NOMO-1 (cell line): ENCODE data around the gene RNF125.
"Not testable (repeated sequence)": the region's sequence is repeated elsewhere in the genome, so short reads cannot be mapped to it uniquely, and the experiment has no call there.

Experiments
- DNase-seq, 2 experiments: peaks; one replicate each; lab custom pipeline; 2025; ENCODE audit not compliant: unreplicated experiment in 2 of 2; lab: John Stamatoyannopoulos, UW

Gene RNF125

DNA sequence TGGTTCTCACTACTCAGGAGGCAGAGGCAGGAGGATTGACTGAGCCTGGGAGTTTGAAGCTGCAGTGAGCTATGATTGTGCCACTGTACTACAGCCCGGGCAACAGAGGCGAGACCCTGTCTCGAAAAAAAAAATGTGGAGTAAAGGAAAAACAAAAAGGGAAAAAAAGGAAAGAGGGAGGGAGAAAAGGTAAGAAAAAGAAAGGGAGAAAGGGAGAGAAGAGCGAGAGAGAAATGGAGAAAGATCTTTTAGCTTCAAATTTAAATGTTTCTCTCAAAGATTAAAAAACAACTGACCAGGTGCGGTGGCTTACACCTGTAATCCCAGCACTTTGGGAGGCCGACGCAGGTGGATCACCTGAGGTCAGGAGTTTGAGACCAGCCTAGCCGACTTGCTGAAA is 65.2 kb downstream of the RNF125 start:
- no peak for DNase-seq

DNA sequence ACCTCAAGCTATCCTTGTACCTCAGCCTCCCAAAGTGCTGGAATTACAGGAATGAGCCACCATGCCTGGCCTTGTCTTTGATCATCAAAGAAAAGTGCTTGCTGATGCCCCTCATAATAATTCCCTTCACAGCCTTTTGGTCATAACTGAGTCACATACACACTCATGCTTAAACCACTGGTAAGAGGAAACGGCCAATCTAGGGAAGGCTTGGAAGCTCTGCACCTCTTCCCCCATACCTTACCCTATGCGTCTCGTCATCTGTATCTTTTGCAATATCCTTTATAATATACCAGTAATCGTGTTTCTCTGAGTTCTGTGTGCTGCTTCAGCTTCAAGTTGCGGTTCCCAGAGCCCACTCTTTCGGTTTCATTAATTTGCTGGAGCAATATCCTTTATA is 68.3 kb downstream of the RNF125 start:
- DNase-seq = peak; percentile 85 to 93

DNA sequence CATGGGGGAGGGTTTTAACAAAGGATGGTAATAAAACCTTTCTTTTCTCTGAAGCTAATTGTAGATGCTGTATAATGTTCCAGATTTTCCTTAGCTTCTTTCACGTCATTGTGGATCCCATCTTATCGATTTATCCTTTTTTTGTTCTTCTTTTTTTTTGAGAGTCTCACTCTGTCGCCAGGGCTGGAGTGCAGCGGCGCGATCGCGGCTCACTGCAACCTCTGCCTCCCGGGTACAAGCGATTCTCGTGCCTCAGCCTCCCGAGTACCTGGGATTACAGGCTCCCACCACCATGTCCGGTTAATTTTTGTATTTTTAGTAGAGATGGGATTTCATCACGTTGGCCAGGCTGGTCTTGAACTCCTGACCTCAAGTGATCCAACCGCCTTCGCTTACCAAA is 72.2 kb downstream of the RNF125 start:
- DNase-seq = not testable (repeated sequence)

DNA sequence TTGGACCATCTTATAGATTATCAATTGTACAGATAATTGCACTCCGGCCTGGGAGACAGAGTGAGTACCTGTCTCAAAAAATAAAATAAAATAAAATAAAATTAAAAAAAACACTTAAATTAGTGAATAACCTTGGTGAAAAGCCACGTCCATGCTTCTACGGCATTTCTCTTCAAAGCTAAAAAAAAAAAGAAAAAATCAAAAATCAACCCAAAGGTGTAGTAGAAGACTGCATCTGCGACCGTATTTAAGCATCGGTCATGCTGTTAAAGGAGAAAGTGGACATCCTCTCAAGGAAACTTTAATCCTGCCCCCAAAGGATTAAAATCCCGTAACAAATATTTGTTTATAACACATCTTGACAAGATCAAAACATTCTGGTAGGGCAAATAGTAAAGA is 72.7 kb downstream of the RNF125 start:
- DNase-seq = no peak

- DNase-seq = peak; percentile 75 to 82
Measured at GRCh38 chr18:32091724-32092421, 73.2 kb downstream of the RNF125 start, which contains the start of gene RNF138. RNF138 (plus strand) TSS chr18:32091874; CDS start chr18:32092777, 903 bp downstream.

DNA sequence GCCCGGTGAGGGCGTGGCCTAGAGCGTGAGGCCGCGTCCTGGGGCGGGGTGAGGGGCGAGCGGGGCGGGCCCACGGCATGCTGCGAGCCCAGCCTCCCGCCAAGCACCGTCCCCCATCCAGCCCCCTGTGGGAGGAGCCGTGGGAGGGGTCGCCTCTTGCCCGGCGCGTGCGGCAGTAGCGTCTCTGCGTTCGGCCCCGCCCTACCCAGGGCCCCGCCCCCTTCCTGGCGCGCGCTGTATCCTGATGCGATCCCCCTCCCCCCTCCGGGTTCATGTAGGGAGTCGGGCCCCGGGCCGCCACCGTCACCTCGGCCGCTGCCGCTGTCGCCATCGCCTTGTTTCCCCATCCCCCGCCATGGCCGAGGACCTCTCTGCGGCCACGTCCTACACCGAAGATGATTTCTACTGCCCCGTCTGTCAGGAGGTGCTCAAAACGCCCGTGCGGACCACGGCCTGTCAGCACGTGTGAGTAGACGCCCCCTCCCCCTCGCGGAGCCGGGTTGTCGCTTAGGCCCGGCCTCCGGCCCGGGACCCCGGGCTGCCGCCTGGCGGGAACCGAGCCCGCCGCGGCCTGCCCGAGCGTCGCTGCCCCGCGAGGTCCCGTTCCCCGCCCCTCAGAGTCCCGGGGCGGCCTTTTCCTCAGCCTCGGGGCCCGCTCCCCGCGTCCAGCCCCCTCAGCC is 73.9 kb downstream of the RNF125 start:
- DNase-seq = peak; percentile 94 to 99

GRCh38 chr18:32093102-32093511 is 74.5 kb downstream of the RNF125 start:
- peak; percentile 32 to 78 for DNase-seq

- no peak for DNase-seq
Measured at GRCh38 chr18:32093523-32093922, 74.9 kb downstream of the RNF125 start.

- no peak for DNase-seq
Measured at GRCh38 chr18:32095192-32095899, 76.7 kb downstream of the RNF125 start.

- DNase-seq = no peak
Measured at GRCh38 chr18:32095900-32096229, 77.2 kb downstream of the RNF125 start.

- no peak for DNase-seq
Measured at GRCh38 chr18:32096946-32097345, 78.3 kb downstream of the RNF125 start.

- no peak for DNase-seq
Measured at GRCh38 chr18:32104516-32104915, 85.9 kb downstream of the RNF125 start.

GRCh38 chr18:32110005-32110404 is 91.4 kb downstream of the RNF125 start:
- DNase-seq = no peak

GRCh38 chr18:32111706-32112105 is 93.1 kb downstream of the RNF125 start:
- DNase-seq = no peak

DNA sequence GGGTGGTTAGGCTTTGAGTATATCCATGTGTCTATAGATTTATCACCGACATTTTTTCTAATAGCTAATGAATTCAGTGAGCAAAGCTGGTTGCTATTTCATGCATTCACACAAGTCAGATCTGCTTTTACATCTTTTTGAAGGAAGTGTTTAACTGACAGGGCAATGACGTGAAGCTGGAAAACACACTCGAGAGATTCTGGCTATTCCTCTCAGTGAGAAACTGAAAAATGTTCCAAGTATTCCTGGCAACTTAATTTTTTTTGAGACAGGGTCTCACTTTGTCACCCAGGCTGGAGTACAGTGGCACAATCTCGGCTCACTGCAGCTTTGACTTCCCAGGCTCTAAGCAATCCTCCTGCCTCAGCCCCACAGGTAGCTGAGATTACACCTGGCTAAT is 94.2 kb downstream of the RNF125 start:
- DNase-seq = no peak

- no peak for DNase-seq
Measured at GRCh38 chr18:32114293-32114942, 95.8 kb downstream of the RNF125 start.

DNA sequence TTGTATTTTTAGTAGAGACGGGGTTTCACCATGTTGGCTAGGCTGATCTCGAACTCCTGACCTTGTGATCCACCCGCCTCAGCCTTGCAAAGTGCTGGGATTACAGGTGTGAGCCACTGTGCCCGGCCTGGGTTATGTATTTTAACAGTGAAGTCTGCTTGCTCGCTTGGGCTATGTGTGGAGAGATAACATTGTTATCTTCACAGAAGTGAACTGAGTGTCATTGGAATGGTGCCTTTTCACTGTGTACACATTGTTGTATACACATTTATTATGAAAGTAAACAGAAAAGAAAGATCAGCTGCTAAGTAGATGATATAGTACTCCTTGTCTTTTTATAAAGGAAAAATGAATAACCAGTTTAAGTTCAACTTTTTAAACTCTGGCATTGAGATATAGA is 103.4 kb downstream of the RNF125 start:
- no peak for DNase-seq
